SK-N-SH (cell line): ENCODE data around the gene SLC8A1. TPM values are rescaled to one million over a fixed set of nuclear protein-coding genes. Genes with fewer than 3 reads are reported as not detected.

Source experiments
- CTCF ChIA-PET: fragments of 300-600, 350-600 bp; formaldehyde crosslinking; extraction: SDS; loops from one replicate; lab custom pipeline; 2021; lab: Yijun Ruan, JAX
- POLR2A ChIA-PET: fragments of 350-600 bp; sonication (Branson Sonifier 250); formaldehyde crosslinking; extraction: SDS; loops from one replicate; lab custom pipeline; 2020; ENCODE audit warnings: antibody characterized with exemption, inconsistent platforms; lab: Yijun Ruan, JAX
- DNase-seq: peaks from one replicate; pipeline ENCODE4 v3.0.0; 2012
- H2AFZ ChIP-seq: fragments of 200-600 bp; sonication (generic); 2 replicates; pipeline ENCODE4 v1.8.1; 2016; ENCODE audit warnings: antibody characterized with exemption, mild to moderate bottlenecking, low read depth
- H3F3A ChIP-seq: fragments of 200-600 bp; sonication (generic); replicated peaks from 2 replicates; pipeline ENCODE3; 2016; ENCODE audit warnings: antibody characterized with exemption, mild to moderate bottlenecking; ENCODE audit not compliant: insufficient read depth
- H3K27ac ChIP-seq, 2 experiments: fragments of 200-500 bp in 1 of 2; fragments of 200-600 bp in 1 of 2; sonication (Bioruptor generic) in 1 of 2; sonication (generic), shearing (Covaris generic) in 1 of 2; 2 replicates each; pipeline versions ENCODE4 v1.5.1 to v1.6.1; 2014 to 2016; ENCODE audit warnings: low read depth in 2 of 2, inconsistent platforms in 1 of 2, low read length in 1 of 2, mild to moderate bottlenecking in 1 of 2, mixed read lengths in 1 of 2
- H3K27me3 ChIP-seq: fragments of 200-600 bp; sonication (generic), shearing (Covaris generic); 2 replicates; pipeline ENCODE4 v1.6.1; 2016; ENCODE audit warnings: mixed run types; ENCODE audit not compliant: insufficient read depth
- H3K36me3 ChIP-seq, 2 experiments: fragments of 200-500 bp in 1 of 2; fragments of 200-600 bp in 1 of 2; sonication (Bioruptor generic) in 1 of 2; sonication (generic) in 1 of 2; replicated peaks in 1 of 2; 2 replicates each; pipeline versions ENCODE3 to v1.5.1; 2014 to 2016; ENCODE audit warnings: low read length in 1 of 2, mild to moderate bottlenecking in 1 of 2; ENCODE audit not compliant: insufficient read depth in 2 of 2, control insufficient read depth in 1 of 2
- H3K4me1 ChIP-seq, 2 experiments: fragments of 200-500 bp in 1 of 2; fragments of 200-600 bp in 1 of 2; sonication (Bioruptor generic) in 1 of 2; sonication (generic), shearing (Covaris generic) in 1 of 2; 2 replicates each; pipeline versions ENCODE4 v1.5.1 to v1.6.1; 2014 to 2016; ENCODE audit warnings: low read depth in 1 of 2, low read length in 1 of 2, mixed run types in 1 of 2; ENCODE audit not compliant: insufficient read depth in 2 of 2, control insufficient read depth in 1 of 2
- H3K4me2 ChIP-seq: fragments of 200-600 bp; sonication (generic), shearing (Covaris generic); 2 replicates; pipeline ENCODE4 v1.6.1; 2017; ENCODE audit warnings: mixed run types
- H3K4me3 ChIP-seq, 2 experiments: fragments of 200-500 bp in 1 of 2; fragments of 200-600 bp in 1 of 2; sonication (Bioruptor generic) in 1 of 2; sonication (generic), shearing (Covaris generic) in 1 of 2; 2 replicates each; pipeline versions ENCODE4 v1.5.1 to v1.8.1; 2014 to 2016; ENCODE audit warnings: low read depth in 2 of 2, inconsistent platforms in 1 of 2, low read length in 1 of 2, mild to moderate bottlenecking in 1 of 2, mixed read lengths in 1 of 2, moderate library complexity in 1 of 2
- H3K79me2 ChIP-seq: fragments of 200-600 bp; sonication (generic); 2 replicates; pipeline ENCODE4 v1.8.1; 2017; ENCODE audit warnings: mild to moderate bottlenecking; ENCODE audit not compliant: insufficient read depth
- H3K9ac ChIP-seq: fragments of 200-600 bp; sonication (generic); 2 replicates; pipeline ENCODE4 v1.6.1; 2017; ENCODE audit warnings: mixed run types
- H3K9me2 ChIP-seq: fragments of 200-600 bp; sonication (generic); 2 replicates; pipeline ENCODE4 v1.6.1; 2017; ENCODE audit warnings: mixed run types
- H3K9me3 ChIP-seq: fragments of 200-600 bp; sonication (generic); 2 replicates; pipeline ENCODE4 v1.6.1; 2017; ENCODE audit warnings: mixed run types, mild to moderate bottlenecking, moderate library complexity
- H4K20me1 ChIP-seq: fragments of 200-600 bp; sonication (generic); 2 replicates; pipeline ENCODE4 v1.6.1; 2017; ENCODE audit warnings: mild to moderate bottlenecking, mixed run types; ENCODE audit not compliant: insufficient read depth
- CTCF ChIP-seq: fragments of 200-600 bp; sonication (generic); IDR thresholded peaks from 2 replicates; pipeline ENCODE4 v1.6.1; 2017; ENCODE audit warnings: antibody characterized with exemption, mild to moderate bottlenecking, moderate library complexity
- ELF1 ChIP-seq: IDR thresholded peaks from 2 replicates; pipeline ENCODE4 v1.4.0; 2012
- FOSL2 ChIP-seq: IDR thresholded peaks from 2 replicates; pipeline ENCODE4 v1.4.0; 2012; ENCODE audit warnings: low read depth, mild to moderate bottlenecking, moderate library complexity, borderline replicate concordance
- FOXM1 ChIP-seq: IDR thresholded peaks from 2 replicates; pipeline ENCODE4 v1.4.0; 2012; ENCODE audit warnings: low read depth, mild to moderate bottlenecking
- GABPA ChIP-seq: IDR thresholded peaks from 2 replicates; pipeline ENCODE4 v1.4.0; 2012; ENCODE audit warnings: low read depth, mild to moderate bottlenecking
- IRF3 ChIP-seq: fragments of 150-350 bp; IDR thresholded peaks from 2 replicates; pipeline ENCODE4 v1.6.1; 2016; ENCODE audit warnings: mild to moderate bottlenecking, low read depth, low read length
- JUND ChIP-seq: IDR thresholded peaks from 2 replicates; pipeline ENCODE4 v1.4.0; 2012
- MAX ChIP-seq: IDR thresholded peaks from 2 replicates; pipeline ENCODE4 v1.4.0; 2012; ENCODE audit warnings: low read depth
- MEF2A ChIP-seq: IDR thresholded peaks from 2 replicates; pipeline ENCODE4 v1.4.0; 2012; ENCODE audit warnings: low read depth, borderline replicate concordance
- MXI1 ChIP-seq: IDR thresholded peaks from 2 replicates; pipeline ENCODE4 v1.6.1; 2012; ENCODE audit warnings: mild to moderate bottlenecking, low read depth, low read length, improper control_type of control experiment
- NRF1 ChIP-seq: IDR thresholded peaks from 2 replicates; pipeline ENCODE4 v1.6.1; 2012; ENCODE audit warnings: low read depth, mild to moderate bottlenecking, low read length
- POLR2AphosphoS5 ChIP-seq: IDR thresholded peaks from 2 replicates; pipeline ENCODE4 v1.6.1; 2012; ENCODE audit warnings: low read depth, low read length
- RAD21 ChIP-seq: IDR thresholded peaks from 2 replicates; pipeline ENCODE4 v1.6.1; 2012; ENCODE audit warnings: mild to moderate bottlenecking, low read length
- RCOR1 ChIP-seq: fragments of 150-350 bp; IDR thresholded peaks from 2 replicates; pipeline ENCODE4 v1.6.1; 2017; ENCODE audit warnings: antibody characterized with exemption, low read length
- REST ChIP-seq: IDR thresholded peaks from 2 replicates; pipeline ENCODE4 v1.6.1; 2012; ENCODE audit warnings: mild to moderate bottlenecking, low read depth, low read length, moderate library complexity
- SIN3A ChIP-seq: IDR thresholded peaks from 2 replicates; pipeline ENCODE4 v1.6.1; 2012; ENCODE audit warnings: low read depth, mild to moderate bottlenecking, low read length, moderate library complexity, borderline replicate concordance
- TAF1 ChIP-seq: IDR thresholded peaks from 2 replicates; pipeline ENCODE4 v1.6.1; 2012; ENCODE audit warnings: low read depth, mild to moderate bottlenecking, low read length, moderate library complexity, borderline replicate concordance
- USF1 ChIP-seq: IDR thresholded peaks from 2 replicates; pipeline ENCODE4 v1.4.0; 2012; ENCODE audit warnings: low read depth, borderline replicate concordance
- USF2 ChIP-seq: fragments of 150-350 bp; IDR thresholded peaks from 2 replicates; pipeline ENCODE4 v1.6.1; 2017; ENCODE audit warnings: antibody characterized with exemption, low read length, low read depth, borderline replicate concordance
- WGBS: methylation state at CpG from one replicate; pipeline ENCODE4 v1.1.6; 2017; ENCODE audit warnings: low lambda C conversion rate; 5-methylcytosine and 5-hydroxymethylcytosine counted together
- polyA plus RNA-seq, 3 experiments: library from polyadenylated mRNA; depleted of rRNA; stranded (reverse); fragments of >200 nt; gene quantifications; 2 replicates each; pipeline ENCODE4 v1.2.3, GENCODE V29; 2012

The SLC8A1 gene
- polyA plus RNA-seq, 1 of the 3 experiments (the other 2 are of a cell fraction), result 3.2 TPM

GRCh38 chr2:40485318-40485717 lies 33.4 kb upstream of the SLC8A1 start:
- Histone ChIP-seq H3K27me3 (no peaks in the 10 kb centered on the region), H3K4me1 (peaks cover 0 to 3% of the 10 kb centered on the region in 2 experiments; a peak in 1 of 4 replicates), H3F3A (no peaks in the 10 kb centered on the region), H3K9ac (no peak overlapping the region), H3K36me3 (no peaks in the 10 kb centered on the region), H2AFZ (no peak overlapping the region), H3K9me2 (no peaks in the 10 kb centered on the region), H3K79me2 (no peaks in the 10 kb centered on the region), H3K27ac (no peak overlapping the region), H3K9me3 (no peaks in the 10 kb centered on the region), H3K4me2 (no peak overlapping the region), H4K20me1 (no peaks in the 10 kb centered on the region), H3K4me3 (no peak overlapping the region)
- ChIA-PET CTCF (no interaction called here), POLR2A (no interaction called here)
- DNase-seq, result no peak
- TF ChIP-seq POLR2AphosphoS5 (no peak), JUND (no peak), FOXM1 (no peak), RAD21 (no peak)
- WGBS, result 88% methylated on average over 2 of the region's 2 CpGs

- no peak overlapping the region for H3K4me2 ChIP-seq
- H2AFZ ChIP-seq, result no peak overlapping the region; the same call in 1 of the 2 replicates
- no peaks in the 10 kb centered on the region for H3K36me3 ChIP-seq
- H3K4me3 ChIP-seq, result no peak overlapping the region
- H3K9me3 ChIP-seq, result no peaks in the 10 kb centered on the region
- no peaks in the 10 kb centered on the region for H4K20me1 ChIP-seq
- no peak overlapping the region for H3K27ac ChIP-seq
- ChIA-PET CTCF (interaction anchor here (1.0 to 1.9 kb wide), 5 partner anchors 10 to 1215 kb away, joined by 3 to 5 read pairs (median 4); no protein-coding TSS in a partner anchor), POLR2A (no interaction called here)
- H3F3A ChIP-seq, result no peaks in the 10 kb centered on the region
- no peaks in the 10 kb centered on the region for H3K9me2 ChIP-seq
- no peak for DNase-seq
- TF ChIP-seq MAX (no peak), MXI1 (no peak), ELF1 (no peak), USF2 (no peak), RCOR1 (no peak), POLR2AphosphoS5 (no peak), SIN3A (no peak), CTCF (no peak), GABPA (no peak), FOXM1 (no peak), FOSL2 (no peak), REST (no peak), IRF3 (no peak), MEF2A (no peak), NRF1 (no peak), USF1 (no peak), TAF1 (no peak)
- WGBS, result 67% methylated on average over 3 of the region's 3 CpGs
- no peaks in the 10 kb centered on the region for H3K27me3 ChIP-seq
- no peaks in the 10 kb centered on the region for H3K4me1 ChIP-seq
- no peak overlapping the region for H3K9ac ChIP-seq
- H3K79me2 ChIP-seq, result no peaks in the 10 kb centered on the region
These were observed 31.8 kb upstream of the SLC8A1 start for GRCh38 chr2:40483549-40484243.
